Measurements from ENCODE around the gene HSD11B1L.

The HSD11B1L gene

GRCh38 chr19:5680437-5681368 lies at the start of gene HSD11B1L, which contains the start of gene MICOS13:
Gene HSD11B1L, plus strand, starts transcription at chr19:5681027. Its CDS starts 3,806 bp downstream, at chr19:5684833.
Gene MICOS13, minus strand, starts transcription at chr19:5680516. Its CDS starts 30 bp downstream, at chr19:5680486.
- H3K27ac ChIP-seq = peak within 1 kb of the TSS; percentile 70
- DNase-seq (ENCODE audit: low read depth, low spot score) = peak; percentile 94

GRCh38 chr19:5631567-5632240 lies 49.1 kb upstream of the HSD11B1L start:
- no peak for DNase-seq (ENCODE audit: low read depth, low spot score)
- H3K27ac ChIP-seq = no peak overlapping the region

GRCh38 chr19:5632241-5632612 lies 48.6 kb upstream of the HSD11B1L start:
- H3K27ac ChIP-seq = no peak overlapping the region
- no peak for DNase-seq (ENCODE audit: low read depth, low spot score)

GRCh38 chr19:5632657-5633056 lies 48.2 kb upstream of the HSD11B1L start:
- H3K27ac ChIP-seq = no peak overlapping the region

DNA sequence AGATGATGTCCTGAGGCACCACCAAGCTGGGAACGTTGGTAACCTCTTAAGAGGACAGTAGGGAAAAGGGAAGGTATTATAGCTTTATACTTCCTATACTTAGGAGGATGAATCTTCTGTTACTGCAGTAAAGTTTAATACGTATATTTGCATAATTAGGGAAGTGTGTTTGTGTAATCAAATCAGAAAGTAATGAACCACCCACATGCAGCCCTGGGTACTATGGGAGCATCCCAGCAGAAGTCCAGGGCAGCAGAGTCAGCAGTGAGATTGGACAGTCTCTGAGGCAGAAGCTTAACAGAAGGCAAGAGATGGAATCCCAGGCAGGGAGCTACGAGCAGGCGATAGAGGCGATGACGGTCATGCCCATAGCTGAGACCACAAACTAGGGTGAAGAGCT lies 45.4 kb upstream of the HSD11B1L start:
- H3K27ac ChIP-seq = no peak overlapping the region
- DNase-seq (ENCODE audit: low read depth, low spot score) = no peak

More at GRCh38 chr19:5632657-5633056, 48.2 kb upstream of the HSD11B1L start:
- no peak for DNase-seq (ENCODE audit: low read depth, low spot score)

GRCh38 chr19:5637971-5638370 lies 42.9 kb upstream of the HSD11B1L start:
- DNase-seq (ENCODE audit: low read depth, low spot score) = no peak
- H3K27ac ChIP-seq = no peak overlapping the region

GRCh38 chr19:5641171-5641570 lies 39.7 kb upstream of the HSD11B1L start:
- peak overlapping the region; percentile 45 for H3K27ac ChIP-seq
- peak; percentile 10 for DNase-seq (ENCODE audit: low read depth, low spot score)

- DNase-seq (ENCODE audit: low read depth, low spot score) = no peak
- no peak overlapping the region for H3K27ac ChIP-seq
Measured at GRCh38 chr19:5642204-5642603, 38.6 kb upstream of the HSD11B1L start.

- DNase-seq (ENCODE audit: low read depth, low spot score) = no peak
- H3K27ac ChIP-seq = no peak overlapping the region
Measured at GRCh38 chr19:5643060-5643459, 37.8 kb upstream of the HSD11B1L start.

- no peak for DNase-seq (ENCODE audit: low read depth, low spot score)
- H3K27ac ChIP-seq = no peak overlapping the region
Measured at GRCh38 chr19:5644037-5644436, 36.8 kb upstream of the HSD11B1L start.

DNA sequence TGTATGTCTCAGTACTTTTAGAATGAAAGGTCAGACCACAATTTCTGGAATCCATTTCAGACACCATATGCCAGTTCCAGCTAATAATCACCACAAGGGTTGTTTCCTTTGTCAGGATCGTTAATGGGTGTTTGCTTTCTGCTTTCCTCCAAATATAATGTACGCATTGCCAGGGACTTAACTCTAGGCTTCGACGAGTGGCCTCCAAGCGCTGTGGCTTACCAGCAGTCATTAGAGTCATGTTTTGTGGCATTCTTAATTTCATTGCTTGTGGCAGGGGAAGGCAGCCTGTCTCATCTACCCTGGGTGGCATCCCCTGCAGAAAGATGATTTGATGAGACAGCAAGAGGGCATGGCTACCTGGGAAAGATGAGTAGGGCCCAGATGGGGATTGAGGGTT lies 35.4 kb upstream of the HSD11B1L start:
- no peak overlapping the region for H3K27ac ChIP-seq
- DNase-seq (ENCODE audit: low read depth, low spot score) = no peak

GRCh38 chr19:5646703-5647102 lies 34.1 kb upstream of the HSD11B1L start:
- DNase-seq (ENCODE audit: low read depth, low spot score) = no peak
- no peak overlapping the region for H3K27ac ChIP-seq

GRCh38 chr19:5648464-5648863 lies 32.4 kb upstream of the HSD11B1L start:
- H3K27ac ChIP-seq = no peak overlapping the region
- DNase-seq (ENCODE audit: low read depth, low spot score) = no peak

DNA sequence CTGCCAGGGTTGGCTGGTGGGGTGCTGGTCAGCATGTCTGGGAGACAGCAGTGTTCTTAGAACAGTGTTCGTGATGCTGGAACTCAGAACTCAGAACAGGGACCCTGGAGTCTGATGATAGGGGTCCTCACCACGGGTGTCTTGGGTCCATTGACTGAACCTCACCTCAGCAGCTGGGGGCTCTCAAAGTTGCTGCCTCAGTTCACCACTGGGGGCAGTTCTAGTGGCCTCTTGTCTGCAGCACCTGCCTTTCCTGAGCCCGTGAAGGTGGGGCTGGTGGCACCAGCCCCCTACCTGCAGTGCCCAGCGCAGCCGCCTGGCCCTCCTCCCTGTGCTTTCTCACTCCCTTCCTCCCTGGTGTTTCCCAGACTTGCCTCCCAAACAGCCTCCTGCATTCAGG lies 29.5 kb upstream of the HSD11B1L start:
- H3K27ac ChIP-seq = no peak overlapping the region
- no peak for DNase-seq (ENCODE audit: low read depth, low spot score)

GRCh38 chr19:5652261-5652660 lies 28.6 kb upstream of the HSD11B1L start:
- no peak overlapping the region for H3K27ac ChIP-seq
- DNase-seq (ENCODE audit: low read depth, low spot score) = no peak

DNA sequence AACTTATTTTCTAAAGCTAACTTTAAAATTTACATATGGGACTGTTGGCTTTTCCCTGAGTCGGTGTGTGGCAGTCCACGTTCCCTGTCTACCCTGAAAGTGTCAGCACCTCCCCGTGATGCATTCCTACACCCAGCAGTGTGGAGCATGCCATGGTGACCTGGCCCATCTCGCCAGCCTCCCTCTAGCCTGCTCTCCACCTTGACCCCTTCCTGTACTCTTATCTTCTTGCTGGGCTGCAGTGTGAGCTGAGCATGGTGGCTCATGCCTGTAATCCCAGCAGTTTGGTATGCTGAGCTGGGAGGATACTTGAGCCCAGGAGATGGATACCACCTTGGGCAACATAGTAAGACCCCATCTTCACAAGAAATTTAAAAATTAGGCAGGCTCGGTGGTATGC lies 25.9 kb upstream of the HSD11B1L start:
- H3K27ac ChIP-seq = no peak overlapping the region
- DNase-seq (ENCODE audit: low read depth, low spot score) = no peak

GRCh38 chr19:5655412-5655811 lies 25.4 kb upstream of the HSD11B1L start:
- H3K27ac ChIP-seq = no peak overlapping the region
- no peak for DNase-seq (ENCODE audit: low read depth, low spot score)

GRCh38 chr19:5661483-5661882 lies 19.3 kb upstream of the HSD11B1L start:
- DNase-seq (ENCODE audit: low read depth, low spot score) = no peak
- no peak overlapping the region for H3K27ac ChIP-seq

DNA sequence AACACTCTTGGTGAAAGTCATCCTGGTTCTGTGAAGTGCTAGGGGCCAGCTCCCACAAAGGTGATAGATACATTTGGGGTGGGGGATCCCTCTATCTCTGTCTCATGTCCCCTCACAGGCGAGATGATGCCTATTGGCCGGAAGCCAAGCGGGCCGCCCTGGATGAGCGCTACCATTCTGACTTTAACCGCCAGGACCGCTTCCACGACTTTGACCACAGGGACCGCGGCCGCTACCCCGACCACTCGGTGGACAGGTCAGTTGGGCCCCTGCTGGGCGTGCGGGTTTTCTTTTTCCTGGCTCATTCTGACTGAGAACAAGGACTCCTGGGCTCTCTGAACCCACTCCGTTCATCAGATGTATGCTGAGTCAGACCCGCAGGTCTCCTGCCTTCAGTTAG lies 16.9 kb upstream of the HSD11B1L start:
- no peak overlapping the region for H3K27ac ChIP-seq
- DNase-seq (ENCODE audit: low read depth, low spot score) = no peak

DNA sequence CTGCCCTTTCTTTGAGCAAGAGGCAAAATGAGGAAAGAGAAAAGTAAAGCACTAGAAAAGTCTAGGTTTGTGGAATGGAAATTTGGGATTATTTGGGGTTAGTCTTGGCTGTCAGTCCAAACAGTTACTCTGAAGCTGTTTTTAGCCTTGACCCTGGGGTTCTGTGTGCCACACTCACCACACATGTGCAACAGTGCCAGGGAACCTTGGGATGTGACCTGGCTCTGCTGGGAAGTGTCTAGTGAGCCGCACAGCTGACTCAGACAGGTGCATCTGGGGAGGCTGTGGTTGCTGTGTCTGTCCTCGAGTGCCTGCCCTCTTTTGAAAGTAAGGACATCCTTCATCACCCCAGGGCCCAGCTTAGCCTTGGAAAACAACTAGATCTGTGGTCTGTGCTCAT lies 16.3 kb upstream of the HSD11B1L start:
- H3K27ac ChIP-seq = no peak overlapping the region
- no peak for DNase-seq (ENCODE audit: low read depth, low spot score)

GRCh38 chr19:5665781-5666513 lies 14.9 kb upstream of the HSD11B1L start:
- H3K27ac ChIP-seq = no peak overlapping the region
- DNase-seq (ENCODE audit: low read depth, low spot score) = no peak
